AML-193 (cell line): ENCODE data around the gene VDAC1.
"Not testable (repeated sequence)": the region's sequence is repeated elsewhere in the genome, so short reads cannot be mapped to it uniquely, and the experiment has no call there.

Experiments used
- DNase-seq, 2 experiments: peaks; one replicate each; lab custom pipeline; 2025; lab: John Stamatoyannopoulos, UW

The VDAC1 gene

GRCh38 chr5:133995341-133995740 lies 9.4 kb downstream of the VDAC1 start:
- DNase-seq = no peak

DNA sequence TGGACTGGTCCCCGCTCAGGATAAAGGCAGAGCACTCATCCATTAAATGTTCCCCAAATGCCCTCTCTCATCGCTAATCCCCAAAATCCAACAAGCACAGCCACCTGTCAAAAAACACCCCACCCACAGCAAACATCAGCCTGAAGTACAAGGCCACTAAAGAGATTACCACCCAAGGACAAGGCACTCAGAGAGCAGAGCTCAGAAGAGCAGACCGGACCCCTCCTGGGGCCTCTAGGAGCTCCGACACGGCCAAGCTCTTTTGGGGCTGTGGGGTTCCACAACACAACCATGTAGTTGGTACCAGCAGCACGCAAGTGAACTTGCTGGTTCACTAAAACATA lies 9.8 kb downstream of the VDAC1 start:
- no peak for DNase-seq

DNA sequence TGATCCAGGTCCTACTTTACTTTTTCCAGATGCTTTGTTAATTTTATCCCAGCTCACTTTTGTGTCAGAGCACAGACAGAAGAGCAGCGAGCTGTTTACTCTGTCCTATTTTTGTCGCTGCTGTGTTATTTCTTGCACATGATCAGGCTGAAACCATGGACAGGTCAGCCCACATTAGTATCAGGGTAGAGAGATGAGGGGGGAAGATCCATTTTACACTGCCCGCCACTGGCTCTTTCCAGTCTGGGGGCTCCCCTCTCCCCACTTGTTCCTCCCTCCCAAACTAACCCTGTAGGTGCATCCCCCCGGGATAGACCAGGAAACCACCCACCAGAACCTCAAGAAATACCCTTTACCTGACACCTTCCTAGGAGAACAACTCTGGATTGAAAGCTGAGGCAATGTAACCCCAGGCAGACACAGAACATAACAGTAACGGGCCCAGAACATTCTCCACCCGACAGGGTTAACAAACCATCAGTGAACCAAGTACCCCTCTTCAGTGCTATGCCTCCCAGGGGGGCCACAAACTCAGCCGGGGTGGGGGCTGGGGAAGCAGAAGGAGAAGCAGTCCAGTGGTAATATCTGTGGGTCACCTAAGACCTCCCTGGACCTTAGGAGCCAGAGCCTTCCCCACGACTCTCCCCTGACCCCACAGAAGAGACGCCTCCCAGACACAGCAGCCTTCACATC lies 10.3 kb downstream of the VDAC1 start:
- DNase-seq = no peak

- DNase-seq = no peak
These were observed 11.4 kb downstream of the VDAC1 start for GRCh38 chr5:133993185-133993936.

DNA sequence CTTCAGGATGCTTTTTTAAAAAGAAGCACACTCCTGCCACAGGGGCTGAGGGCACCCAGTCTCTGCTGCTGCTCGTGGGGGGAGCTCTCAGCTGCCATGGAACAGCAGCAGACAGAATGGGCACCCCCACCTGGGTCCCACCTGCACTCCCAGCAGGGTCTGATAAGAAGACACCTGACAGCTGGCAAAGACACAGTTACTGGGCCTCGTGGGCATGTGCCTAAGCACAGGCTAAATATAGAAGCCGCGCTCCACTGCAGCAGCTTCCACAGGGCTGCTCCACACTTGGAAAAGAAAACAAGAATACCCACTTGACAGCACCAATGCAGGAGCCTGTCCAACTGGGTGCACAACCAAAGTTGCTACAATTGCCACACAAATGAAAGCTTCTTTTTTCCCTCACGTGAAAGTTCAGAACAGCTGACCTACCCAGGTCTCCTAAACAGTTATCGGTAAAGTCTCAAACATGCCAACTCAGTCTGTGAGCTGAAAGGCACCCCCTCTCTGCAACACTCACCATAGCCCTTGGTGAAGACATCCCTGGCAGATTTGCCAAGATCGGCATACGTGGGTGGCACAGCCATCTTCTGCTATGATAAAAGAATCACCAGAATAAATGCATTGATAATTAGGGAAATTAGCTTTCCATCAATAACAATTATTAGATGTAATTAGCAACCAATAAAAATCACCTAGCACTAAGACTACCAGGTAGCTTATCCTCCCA lies 12.2 kb downstream of the VDAC1 start:
- no peak for DNase-seq

GRCh38 chr5:133991171-133991910 lies 13.4 kb downstream of the VDAC1 start:
- no peak for DNase-seq

- no peak for DNase-seq
These were observed 14.4 kb downstream of the VDAC1 start for GRCh38 chr5:133990396-133990795.

DNA sequence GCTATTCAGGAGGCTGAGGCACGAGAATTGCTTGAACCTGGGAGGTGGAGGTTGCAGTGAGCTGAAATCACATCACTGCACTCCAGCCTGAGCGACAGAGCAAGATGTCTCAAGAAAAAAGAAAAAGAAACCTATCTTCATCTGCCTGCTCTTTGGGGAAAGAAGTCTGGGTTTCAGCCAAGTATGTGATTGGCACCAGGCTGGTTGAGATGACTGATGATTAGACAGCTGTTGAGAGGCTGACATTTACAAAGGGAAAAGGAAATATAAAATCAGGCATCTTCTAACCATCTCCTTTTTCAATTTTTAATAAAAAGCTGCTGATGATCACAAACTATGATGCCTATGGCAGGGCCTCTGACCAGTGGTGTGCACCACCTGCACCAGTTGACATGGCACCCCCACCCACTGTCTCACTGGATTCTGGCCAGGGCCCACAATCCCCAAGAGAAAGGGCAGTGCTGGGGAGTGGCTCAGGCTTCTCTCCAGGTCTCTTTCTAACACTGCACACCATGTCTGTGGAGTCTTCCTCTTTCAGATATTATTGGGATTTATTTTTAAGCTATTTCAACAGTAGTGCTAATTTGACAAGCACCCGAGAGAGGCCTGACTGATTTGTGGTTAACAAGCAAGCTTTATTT lies 19.1 kb downstream of the VDAC1 start:
- DNase-seq = no peak

GRCh38 chr5:133983674-133984073 lies 21.1 kb downstream of the VDAC1 start:
- no peak for DNase-seq

DNA sequence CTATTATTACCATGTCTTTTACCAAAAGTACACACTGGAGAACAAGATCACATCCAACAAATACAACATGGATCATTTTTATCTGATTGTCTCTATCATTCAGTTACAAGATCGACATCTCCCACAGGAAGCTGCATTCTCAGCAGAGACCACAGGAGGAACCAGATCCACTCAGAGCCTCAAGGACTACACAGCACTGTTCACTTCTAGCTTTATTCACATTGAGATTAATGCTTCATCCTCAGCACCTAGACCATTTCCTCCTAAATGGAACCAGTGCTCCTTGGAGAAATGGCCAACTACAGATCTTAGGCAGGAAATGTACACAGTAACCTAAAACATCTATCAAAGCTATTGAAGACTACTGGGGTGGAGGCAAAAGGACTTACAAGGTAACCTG lies 23.1 kb downstream of the VDAC1 start:
- no peak for DNase-seq

GRCh38 chr5:133980652-133981051 lies 24.1 kb downstream of the VDAC1 start:
- DNase-seq = no peak

DNA sequence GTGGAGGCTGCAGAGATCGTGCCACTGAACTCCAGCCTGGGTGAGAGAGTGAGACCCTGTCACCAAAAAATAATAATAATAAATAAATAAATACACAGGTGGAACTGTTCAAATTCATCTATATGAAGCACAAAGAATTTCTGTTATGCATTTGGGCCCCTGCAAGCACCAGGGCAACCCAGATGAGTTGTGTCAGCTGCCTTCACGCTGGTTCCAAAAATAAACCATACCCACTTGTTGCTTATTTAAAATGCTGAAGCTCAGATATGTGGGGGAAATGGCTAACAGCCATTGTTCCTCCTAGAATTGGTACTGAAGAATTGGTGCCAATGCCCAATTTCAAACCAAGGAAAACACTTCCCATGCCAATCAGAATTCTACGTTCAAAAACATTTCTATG lies 25.8 kb downstream of the VDAC1 start:
- no peak for DNase-seq

- no peak for DNase-seq
These were observed 26.9 kb downstream of the VDAC1 start for GRCh38 chr5:133977858-133978257.

DNA sequence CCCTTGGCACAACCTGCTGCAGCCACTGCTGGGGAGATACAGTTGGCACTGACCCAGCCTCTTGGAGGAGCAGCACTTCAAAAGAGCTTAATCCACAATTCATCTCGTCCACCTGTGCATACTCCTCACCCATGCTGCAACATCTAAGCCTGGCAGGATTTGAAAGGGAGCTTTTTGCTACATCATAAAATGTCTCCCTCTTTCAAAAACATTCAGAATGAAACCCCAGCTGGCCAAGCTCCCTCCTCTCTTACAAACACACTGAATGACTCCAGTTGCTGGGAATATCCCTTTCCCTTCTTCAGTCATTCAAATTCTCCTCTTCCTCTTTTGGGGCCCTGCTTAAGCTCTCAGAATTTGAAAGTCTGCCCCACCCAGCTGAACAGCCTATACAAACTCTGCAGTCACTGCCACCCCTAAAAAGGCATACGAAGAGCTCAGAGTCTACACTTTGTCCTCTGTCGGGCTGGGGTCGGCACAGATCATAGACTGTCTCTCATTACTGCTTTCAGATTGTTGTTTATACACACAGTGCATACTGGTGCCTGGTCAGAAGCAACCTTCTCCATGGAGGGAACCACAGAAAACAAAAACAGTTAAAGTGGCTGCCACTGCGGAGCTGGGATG lies 27.5 kb downstream of the VDAC1 start:
- no peak for DNase-seq

DNA sequence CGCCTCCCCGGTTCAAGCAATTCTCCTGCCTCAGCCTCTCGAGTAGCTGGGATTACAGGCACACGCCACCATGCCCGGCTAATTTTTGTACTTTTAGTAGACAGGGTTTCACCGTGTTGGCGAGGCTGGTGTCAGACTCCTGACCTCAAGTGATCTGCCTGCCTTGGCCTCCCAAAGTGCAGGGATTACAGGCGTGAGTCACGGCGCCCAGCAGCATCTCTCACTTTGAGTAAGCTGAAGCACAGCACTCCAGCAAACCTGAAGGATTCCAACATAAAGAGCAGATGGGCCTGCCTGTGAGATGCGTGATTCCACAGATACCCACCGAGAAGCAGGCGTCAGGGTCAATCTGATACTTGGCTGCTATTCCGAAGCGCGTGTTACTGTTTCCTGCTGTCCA lies 29.2 kb downstream of the VDAC1 start:
- not testable (repeated sequence) for DNase-seq

DNA sequence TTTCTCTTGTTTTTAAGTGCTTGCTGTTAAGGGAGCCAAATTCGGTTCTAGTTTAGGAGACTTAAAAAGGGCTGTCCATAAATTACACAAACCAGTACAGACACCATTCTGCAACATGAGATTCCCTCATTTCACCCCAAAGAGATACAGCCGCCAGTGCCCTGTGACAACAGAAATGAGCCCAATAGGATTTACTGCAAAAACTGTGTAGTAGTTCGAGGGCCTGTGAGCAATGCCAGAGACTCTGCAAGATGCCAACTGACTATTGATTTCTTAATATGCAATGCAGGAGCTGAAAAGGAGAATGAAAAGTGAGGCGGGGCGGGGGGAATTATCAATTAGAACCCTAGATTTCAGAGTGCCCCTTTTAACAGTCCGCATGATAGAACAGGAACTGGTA lies 30.6 kb downstream of the VDAC1 start:
- DNase-seq = no peak

DNA sequence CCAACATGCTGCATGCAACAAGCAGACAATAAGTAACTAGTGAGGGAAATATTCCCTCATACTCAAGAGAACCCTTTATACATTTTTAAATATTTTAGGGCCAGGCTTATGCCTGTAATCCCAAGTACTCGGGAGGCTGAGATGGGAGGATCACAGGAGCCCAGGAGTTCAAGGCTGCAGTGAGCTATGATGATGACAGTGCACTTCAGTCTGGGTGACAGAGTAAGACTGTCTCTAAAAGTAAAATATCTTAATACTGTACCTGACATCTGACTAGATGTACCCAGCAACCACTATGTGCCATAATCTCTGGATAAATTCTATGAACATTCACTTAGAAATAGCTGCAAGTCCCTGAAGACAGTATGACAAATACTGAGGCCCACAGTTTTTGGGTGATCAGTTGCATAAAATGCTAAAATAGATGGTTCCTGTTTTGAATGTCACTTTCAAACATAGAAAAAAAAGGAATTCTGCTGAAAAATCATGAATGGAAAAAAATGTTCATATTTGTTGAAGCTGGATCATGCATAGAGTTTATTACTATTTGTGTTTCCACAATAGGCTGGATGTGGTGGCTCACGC lies 34.4 kb downstream of the VDAC1 start:
- no peak for DNase-seq

DNA sequence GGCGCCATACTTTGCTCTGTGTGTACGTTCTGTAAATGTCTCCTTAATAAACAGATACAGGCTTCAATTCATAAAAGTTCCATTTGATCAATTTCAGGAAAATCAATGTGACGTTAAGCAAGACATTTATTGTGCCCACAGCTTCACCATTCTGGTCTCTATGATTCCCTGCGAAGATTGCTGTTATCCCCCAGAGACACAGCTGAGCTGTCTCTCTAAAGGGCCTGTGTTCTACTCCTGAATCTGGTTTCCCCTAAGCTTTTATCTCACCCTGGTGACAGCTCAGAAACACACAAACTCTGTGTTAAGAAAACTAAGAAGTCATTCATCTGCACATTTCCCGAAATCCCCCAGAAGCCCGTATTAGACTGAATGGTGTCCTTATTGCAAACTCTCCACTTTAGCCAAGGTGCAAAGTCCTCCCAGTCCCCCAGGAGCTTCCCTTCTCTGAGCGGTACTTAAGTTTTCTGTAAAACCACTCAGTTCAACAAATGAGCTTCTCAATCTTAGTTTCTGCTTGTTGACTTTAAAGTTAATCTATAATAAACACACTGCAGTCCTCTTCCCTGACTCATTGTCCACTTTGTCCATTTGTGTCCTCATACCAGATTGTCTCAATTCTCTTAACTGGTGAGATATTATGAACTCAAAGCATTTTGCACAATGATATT lies 35.0 kb downstream of the VDAC1 start:
- DNase-seq = no peak

DNA sequence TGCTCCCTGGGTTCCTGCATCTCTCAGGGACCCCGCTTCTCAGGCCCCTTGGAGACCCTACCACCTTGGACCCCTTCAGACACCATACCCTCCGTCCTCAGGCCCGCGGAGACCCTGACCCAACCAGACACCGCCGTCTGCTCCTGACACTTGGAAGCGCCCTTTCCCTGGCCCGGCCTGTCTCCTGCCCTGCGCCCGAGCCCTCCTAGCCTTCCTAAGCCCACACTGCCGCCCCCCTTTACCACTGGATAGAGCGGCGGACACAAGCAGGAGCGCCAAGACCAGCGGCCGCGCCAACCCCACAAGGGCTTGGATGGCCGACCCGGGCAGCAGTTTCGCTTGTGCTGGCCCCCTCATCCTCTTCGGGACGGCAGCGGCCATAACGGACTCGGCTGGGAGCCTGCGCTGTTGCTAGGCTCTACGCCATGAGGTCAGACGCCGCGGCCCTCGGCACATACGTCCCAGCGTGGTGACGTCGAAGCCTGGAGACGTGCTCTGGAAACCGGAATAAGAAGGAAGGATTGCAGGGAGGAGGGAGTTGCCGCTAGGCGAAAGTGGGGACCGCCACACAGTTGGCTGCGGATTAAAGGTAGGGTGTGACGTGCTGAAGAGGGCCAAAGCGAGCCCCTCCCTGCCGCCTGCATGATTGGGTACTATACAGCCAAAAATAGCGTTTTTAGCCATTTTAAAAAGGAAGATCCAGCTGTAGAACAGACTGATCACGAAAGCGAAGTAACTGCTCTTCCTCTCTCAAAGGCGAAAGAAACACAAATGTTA lies 36.4 kb downstream of the VDAC1 start, which contains the start of gene C5orf15:
Gene C5orf15, minus strand, starts transcription at position 422 of the 777 bp plus-strand sequence. Its CDS starts 41 bp downstream, at position 381.
- DNase-seq = peak; percentile 94 to 95
